Aorta (tissue), 5 donors: ENCODE data around the gene TPPP. TPM values are rescaled to one million over a fixed set of nuclear protein-coding genes. Genes with fewer than 3 reads are reported as not detected.

ENCODE experiments used
- ATAC-seq: fragments of 200-7000 bp; cut with Tn5 transposase; one replicate; pipeline ENCODE4 v1.9.1; 2022; ENCODE audit warnings: moderate library complexity; ENCODE audit not compliant: low FRiP score
- DNase-seq, 2 donors: peaks; one replicate each; pipeline ENCODE4 v3.0.0-alpha.2; 2020
- H3K27ac ChIP-seq, 2 donors: one replicate each; pipeline ENCODE4 v1.5.1; 2013; ENCODE audit warnings: low read length in 2 of 2, mild to moderate bottlenecking in 2 of 2, moderate library complexity in 2 of 2, control low read depth in 1 of 2, inconsistent platforms in 1 of 2, low read depth in 1 of 2
- H3K27me3 ChIP-seq, 2 donors: one replicate each; pipeline ENCODE4 v1.6.1; 2013; ENCODE audit warnings: control low read depth in 1 of 2, low read length in 1 of 2, mild to moderate bottlenecking in 1 of 2, moderate library complexity in 1 of 2; ENCODE audit not compliant: insufficient read depth in 2 of 2, control insufficient read depth in 1 of 2
- H3K36me3 ChIP-seq, 2 donors: one replicate each; pipeline ENCODE4 v1.6.1; 2013; ENCODE audit warnings: control low read depth in 1 of 2, low read length in 1 of 2, mild to moderate bottlenecking in 1 of 2; ENCODE audit not compliant: insufficient read depth in 2 of 2, control insufficient read depth in 1 of 2
- H3K4me1 ChIP-seq, 2 donors: one replicate each; pipeline ENCODE4 v1.6.1; 2013; ENCODE audit warnings: low read length in 2 of 2, control low read depth in 1 of 2, mild to moderate bottlenecking in 1 of 2, moderate library complexity in 1 of 2; ENCODE audit not compliant: insufficient read depth in 2 of 2, control insufficient read depth in 1 of 2
- H3K4me3 ChIP-seq, 2 donors: one replicate each; pipeline ENCODE4 v1.5.1; 2013; ENCODE audit warnings: low read length in 2 of 2, control low read depth in 1 of 2, mild to moderate bottlenecking in 1 of 2
- H3K9me3 ChIP-seq: one replicate; pipeline ENCODE4 v1.6.1; 2013; ENCODE audit warnings: mild to moderate bottlenecking, low read length; ENCODE audit not compliant: control insufficient read depth
- WGBS, 2 donors: extraction: QIAGEN DNeasy Blood & Tissue Kit; methylation state at CpG; one replicate each; pipeline ENCODE4 v1.1.7; 2013; 5-methylcytosine and 5-hydroxymethylcytosine counted together
- intact Hi-C, 2 donors: fragments of 100-400 bp; cut with DNase I; formaldehyde crosslinking; loops; one replicate each; pipeline versions ENCODE4 v1.14.2 to v1.15.0; 2022
- polyA plus RNA-seq, 2 donors: library from polyadenylated mRNA; stranded (reverse); fragments of 200-250 nt; gene quantifications; one replicate each; pipeline ENCODE4 v1.2.3, GENCODE V29; 2013
- total RNA-seq, 2 donors: library from RNA; stranded (reverse); fragmentation: NEBNext Ultra II Directional; extraction: Animal tissue kit (Norgen Biotek cat#: 25700); gene quantifications; one replicate each; pipeline ENCODE4 v1.2.1, GENCODE V29; 2021
- donor health status: healthy with polysubstance abuse.
- donor health status: Bipolar disorder and iron deficiency.
- donor health status: DM: no; HTN: no; CAD: no.
- donor health status: DM: no; HTN: no; CAD: no.
- donor health status: DM: yes; HTN: yes; CAD: no.

The TPPP gene
- total and polyA plus RNA-seq, 4 donors: 2.5 to 9.8 (median 5.2) TPM

- H3K27me3 ChIP-seq: no peaks in the 10 kb centered on the region
- H3K4me1 ChIP-seq: no peaks in the 10 kb centered on the region
- peaks cover 6% of the 10 kb centered on the region for H3K9me3 ChIP-seq
- WGBS, 2 donors: 97 to 100% methylated on average over 5 of the region's 5 CpGs
- H3K27ac ChIP-seq: no peak overlapping the region
- ATAC-seq (no peak), DNase-seq (no peak)
- H3K36me3 ChIP-seq: peaks cover 0 to 3% of the 10 kb centered on the region in 2 donors
- intact Hi-C loops: no loop called here
- H3K4me3 ChIP-seq: no peak overlapping the region
Measured at GRCh38 chr5:658103-658502, 35.0 kb downstream of the TPPP start.

GRCh38 chr5:657570-657969 lies 35.6 kb downstream of the TPPP start:
- H3K4me1 ChIP-seq: no peaks in the 10 kb centered on the region
- H3K27me3 ChIP-seq: no peaks in the 10 kb centered on the region
- ATAC-seq: no peak
- DNase-seq: peak in 1 of 2 donors; percentile 30
- intact Hi-C loops: no loop called here
- H3K9me3 ChIP-seq: peaks cover 6% of the 10 kb centered on the region
- 95 to 97% methylated on average over 6 of the region's 6 CpGs for WGBS, 2 donors
- H3K36me3 ChIP-seq: peaks cover 0 to 3% of the 10 kb centered on the region in 2 donors
- H3K4me3 ChIP-seq: no peak overlapping the region
- H3K27ac ChIP-seq: no peak overlapping the region

GRCh38 chr5:655406-655805 lies 37.7 kb downstream of the TPPP start:
- WGBS, 2 donors: 96 to 97% methylated on average over 13 of the region's 13 CpGs
- DNase-seq (peak; percentile 18 to 52), ATAC-seq (no peak)
- Histone ChIP-seq H3K27me3 (no peaks in the 10 kb centered on the region), H3K4me3 (no peak overlapping the region), H3K36me3 (no peaks in the 10 kb centered on the region), H3K9me3 (peaks cover 6% of the 10 kb centered on the region), H3K4me1 (no peaks in the 10 kb centered on the region), H3K27ac (no peak overlapping the region)
- intact Hi-C loops: no loop called here

- DNase-seq (peak in 1 of 2 donors; percentile 62), ATAC-seq (peak; percentile 38)
- H3K9me3 ChIP-seq: peaks cover 6% of the 10 kb centered on the region
- H3K4me1 ChIP-seq: no peaks in the 10 kb centered on the region
- no peak overlapping the region for H3K4me3 ChIP-seq
- intact Hi-C loops: no loop called here
- H3K27ac ChIP-seq: no peak overlapping the region
- no peaks in the 10 kb centered on the region for H3K36me3 ChIP-seq
- H3K27me3 ChIP-seq: no peaks in the 10 kb centered on the region
- WGBS, 2 donors: 86 to 89% methylated on average over 17 of the region's 17 CpGs
Measured at GRCh38 chr5:654071-654778, 38.9 kb downstream of the TPPP start.

GRCh38 chr5:652773-653350 lies 40.3 kb downstream of the TPPP start:
- peak in 1 of 2 donors; percentile 46 for DNase-seq
- H3K4me3 ChIP-seq: no peak overlapping the region
- no peaks in the 10 kb centered on the region for H3K4me1 ChIP-seq
- WGBS, 2 donors: 90 to 91% methylated on average over 11 of the region's 11 CpGs
- H3K9me3 ChIP-seq: peaks cover 2% of the 10 kb centered on the region
- H3K27me3 ChIP-seq: no peaks in the 10 kb centered on the region
- ATAC-seq: no peak
- no peaks in the 10 kb centered on the region for H3K36me3 ChIP-seq
- intact Hi-C loops: no loop called here
- no peak overlapping the region for H3K27ac ChIP-seq

- DNase-seq (peak; percentile 29 to 44), ATAC-seq (peak; percentile 29)
Measured at GRCh38 chr5:652023-652515, 41.1 kb downstream of the TPPP start.

GRCh38 chr5:651296-652022 lies 41.7 kb downstream of the TPPP start:
- 89 to 95% methylated on average over 16 of the region's 16 CpGs for WGBS, 2 donors
- DNase-seq (peak in 1 of 2 donors; percentile 60), ATAC-seq (no peak)
- H3K27me3 ChIP-seq: no peaks in the 10 kb centered on the region
- no peaks in the 10 kb centered on the region for H3K9me3 ChIP-seq
- H3K27ac ChIP-seq: no peak overlapping the region
- no peaks in the 10 kb centered on the region for H3K4me1 ChIP-seq
- H3K4me3 ChIP-seq: no peak overlapping the region
- H3K36me3 ChIP-seq: no peaks in the 10 kb centered on the region
- intact Hi-C loops: no loop called here

More at GRCh38 chr5:652023-652515, 41.1 kb downstream of the TPPP start:
- Histone ChIP-seq H3K27ac (no peak overlapping the region), H3K4me3 (no peak overlapping the region), H3K9me3 (no peaks in the 10 kb centered on the region), H3K27me3 (no peaks in the 10 kb centered on the region), H3K4me1 (no peaks in the 10 kb centered on the region), H3K36me3 (no peaks in the 10 kb centered on the region)
- intact Hi-C loops: no loop called here
- WGBS, 2 donors: 95 to 96% methylated on average over 8 of the region's 8 CpGs

GRCh38 chr5:647727-648126 lies 45.4 kb downstream of the TPPP start:
- Histone ChIP-seq H3K36me3 (no peaks in the 10 kb centered on the region), H3K27me3 (no peaks in the 10 kb centered on the region), H3K9me3 (no peaks in the 10 kb centered on the region), H3K4me3 (no peak overlapping the region), H3K4me1 (no peaks in the 10 kb centered on the region), H3K27ac (no peak overlapping the region)
- DNase-seq (peak in 1 of 2 donors; percentile 21), ATAC-seq (no peak)
- WGBS, 2 donors: 97 to 98% methylated on average over 9 of the region's 9 CpGs
- intact Hi-C loops: no loop called here
